DMS53 treated with DMSO at 0.1 percent for 48 hours (cell line): ENCODE measurements around the gene DYNLT1.
"Not testable (repeated sequence)": the region's sequence is repeated elsewhere in the genome, so short reads cannot be mapped to it uniquely, and the experiment has no call there.

Experiments
- DNase-seq: peaks from one replicate; lab custom pipeline; 2025; ENCODE audit not compliant: unreplicated experiment; lab: John Stamatoyannopoulos, UW

DYNLT1 gene

DNA sequence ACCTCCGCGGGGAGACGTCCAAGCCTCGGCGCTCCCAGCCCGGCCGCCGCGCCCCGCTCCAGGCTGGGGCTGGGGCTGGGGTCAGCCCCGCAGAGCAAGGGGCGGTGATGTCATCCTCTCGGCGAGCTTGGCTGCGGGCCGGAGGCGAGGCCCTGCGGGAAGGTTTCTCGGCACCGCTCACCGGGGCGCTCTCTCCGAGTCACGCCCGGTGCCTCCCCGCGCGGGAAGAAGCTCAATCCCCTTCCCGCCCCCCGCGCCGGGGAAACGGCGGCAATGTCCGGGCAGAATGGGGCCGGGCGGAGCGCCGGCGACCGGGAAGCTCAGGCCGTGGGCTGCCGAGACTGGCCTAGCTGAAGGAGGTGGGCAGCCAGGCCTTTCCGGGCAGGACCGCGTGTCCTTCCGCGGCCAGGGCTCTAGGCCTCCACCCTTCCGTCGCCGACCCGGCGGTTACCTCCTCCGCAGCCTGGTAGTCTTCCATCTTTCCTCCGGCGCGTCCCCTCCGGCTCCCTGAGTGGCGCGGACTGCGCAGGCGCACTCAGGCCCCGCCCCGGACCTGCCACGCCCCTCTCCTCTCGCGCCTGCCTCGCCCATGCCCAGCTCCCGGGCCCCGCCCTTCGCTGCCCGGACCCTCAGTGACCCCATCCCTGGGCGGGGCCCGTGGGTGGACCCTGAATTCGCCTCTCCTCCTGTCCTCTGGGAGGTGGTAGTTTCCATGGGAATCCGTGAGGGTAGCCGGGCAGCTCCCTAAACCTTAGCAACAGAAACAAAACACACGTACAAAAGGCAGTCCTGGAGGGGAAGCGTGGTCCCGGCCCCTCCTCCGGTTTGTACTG, at the start of gene DYNLT1:
Gene DYNLT1 (minus strand): TSS at position 513 of the 833 bp plus-strand sequence. CDS start 35 bp downstream, at position 478.
- DNase-seq = peak; percentile 76

DNA sequence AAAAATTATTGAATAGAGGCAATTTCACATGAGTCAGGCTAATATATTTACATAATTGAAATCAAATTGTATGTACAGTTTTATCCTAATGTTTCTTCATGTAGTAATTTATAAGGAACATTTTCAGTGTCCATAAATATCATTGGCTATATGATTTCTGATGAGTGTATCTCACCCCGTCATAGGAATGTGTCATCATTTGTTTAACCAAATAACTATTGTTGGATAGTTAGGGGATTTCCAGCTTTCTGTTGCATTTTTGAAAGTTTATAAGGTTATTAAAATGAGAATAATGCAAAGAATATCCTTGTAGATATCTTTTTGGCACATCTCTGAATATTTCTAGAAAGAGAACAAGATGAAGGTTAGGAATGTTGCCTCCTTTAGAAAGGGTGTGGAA, 44.3 kb upstream of the DYNLT1 start:
- DNase-seq = no peak

DNA sequence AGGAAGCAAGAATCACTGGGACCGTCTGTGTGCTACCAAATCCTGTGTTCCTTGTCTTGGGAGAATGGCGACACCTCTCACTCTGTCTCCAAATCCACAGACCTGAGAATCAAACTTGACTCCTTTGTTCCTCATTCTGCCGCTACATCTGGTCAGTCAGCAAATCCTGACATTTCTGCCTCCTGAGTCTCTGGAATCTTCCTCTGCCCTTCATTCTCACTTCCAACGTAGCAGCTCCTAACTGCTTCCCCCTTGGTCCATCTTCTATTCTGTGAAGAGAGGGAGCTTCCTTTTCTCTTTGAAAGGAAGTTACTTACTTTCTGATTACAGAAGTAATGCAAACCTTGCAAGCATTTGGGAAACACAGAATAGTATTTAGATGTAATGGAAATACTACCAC, 43.0 kb upstream of the DYNLT1 start:
- DNase-seq = no peak

- no peak for DNase-seq
Observed at GRCh38 chr6:158686791-158687381, 42.3 kb upstream of the DYNLT1 start.

DNA sequence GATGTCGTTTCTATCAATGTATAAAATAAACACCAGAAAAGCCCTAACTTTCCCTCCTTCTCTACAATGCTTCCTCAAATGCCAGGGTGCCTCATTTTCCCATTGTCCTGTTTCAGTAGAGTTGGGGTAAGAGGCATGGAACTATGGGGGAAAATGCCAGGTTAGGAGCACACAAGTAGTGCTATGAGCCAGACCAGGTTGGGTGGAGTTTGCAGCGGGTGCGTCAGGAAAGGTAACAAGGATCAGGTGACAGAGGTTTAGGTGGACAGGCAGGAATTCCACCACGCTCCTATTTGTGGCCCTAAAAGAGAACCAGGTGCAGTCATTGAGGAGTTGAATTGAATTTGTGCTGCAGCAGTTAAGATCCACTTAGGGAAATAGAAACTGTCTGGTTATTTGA, 41.8 kb upstream of the DYNLT1 start:
- DNase-seq = no peak

DNA sequence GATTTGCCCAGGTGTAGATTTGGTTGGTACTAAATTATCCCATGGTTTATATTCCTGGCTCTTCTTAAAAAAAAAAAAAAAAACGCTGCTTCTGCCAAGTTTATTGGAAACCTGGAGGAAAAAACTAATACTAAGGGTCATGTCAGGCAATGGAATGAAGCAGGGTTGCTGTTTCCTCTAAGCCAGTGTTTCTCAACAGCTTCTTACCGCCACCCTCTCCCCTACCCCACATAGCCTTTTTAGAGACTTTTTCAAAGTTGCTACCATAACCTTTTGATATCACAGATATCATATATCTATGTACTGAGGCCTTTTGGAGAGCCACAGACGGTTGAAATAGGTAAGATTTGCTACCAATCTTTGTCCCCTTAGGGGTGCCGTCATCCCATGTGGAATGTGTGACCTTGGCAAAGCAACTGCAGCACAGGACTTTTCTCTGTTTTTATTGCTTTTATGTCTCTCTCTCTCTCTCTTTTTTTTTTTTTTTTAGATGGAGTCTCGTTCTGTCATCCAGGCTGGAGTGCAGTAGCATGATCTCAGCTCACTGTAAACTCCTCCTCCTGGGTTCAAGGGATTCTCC, 40.3 kb upstream of the DYNLT1 start:
- no peak for DNase-seq

- no peak for DNase-seq
Observed at GRCh38 chr6:158684311-158684710, 39.8 kb upstream of the DYNLT1 start.

GRCh38 chr6:158680481-158680880, 35.9 kb upstream of the DYNLT1 start:
- DNase-seq = no peak

GRCh38 chr6:158680015-158680414, 35.5 kb upstream of the DYNLT1 start:
- DNase-seq = no peak

GRCh38 chr6:158677906-158678578, 33.5 kb upstream of the DYNLT1 start:
- DNase-seq = no peak

DNA sequence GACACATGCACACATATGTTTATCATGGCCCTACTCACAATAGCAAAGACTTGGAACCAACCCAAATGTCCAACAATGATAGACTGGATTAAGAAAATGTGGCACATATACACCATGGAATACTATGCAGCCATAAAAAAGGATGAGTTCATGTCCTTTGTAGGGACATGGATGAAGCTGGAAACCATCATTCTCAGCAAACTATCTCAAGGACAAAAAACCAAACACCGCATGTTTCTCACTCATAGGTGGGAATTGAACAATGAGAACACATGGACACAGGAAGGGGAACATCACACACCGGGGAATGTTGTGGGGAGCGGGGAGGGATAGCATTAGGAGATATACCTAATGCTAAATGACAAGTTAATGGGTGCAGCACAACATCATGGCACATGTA, 32.6 kb upstream of the DYNLT1 start:
- DNase-seq = not testable (repeated sequence)

GRCh38 chr6:158674342-158675131, 30.0 kb upstream of the DYNLT1 start:
- no peak for DNase-seq

- no peak for DNase-seq
Observed at GRCh38 chr6:158672726-158673125, 28.2 kb upstream of the DYNLT1 start.

GRCh38 chr6:158672119-158672518, 27.6 kb upstream of the DYNLT1 start:
- not testable (repeated sequence) for DNase-seq

- no peak for DNase-seq
Observed at GRCh38 chr6:158669145-158670035, 24.8 kb upstream of the DYNLT1 start.

DNA sequence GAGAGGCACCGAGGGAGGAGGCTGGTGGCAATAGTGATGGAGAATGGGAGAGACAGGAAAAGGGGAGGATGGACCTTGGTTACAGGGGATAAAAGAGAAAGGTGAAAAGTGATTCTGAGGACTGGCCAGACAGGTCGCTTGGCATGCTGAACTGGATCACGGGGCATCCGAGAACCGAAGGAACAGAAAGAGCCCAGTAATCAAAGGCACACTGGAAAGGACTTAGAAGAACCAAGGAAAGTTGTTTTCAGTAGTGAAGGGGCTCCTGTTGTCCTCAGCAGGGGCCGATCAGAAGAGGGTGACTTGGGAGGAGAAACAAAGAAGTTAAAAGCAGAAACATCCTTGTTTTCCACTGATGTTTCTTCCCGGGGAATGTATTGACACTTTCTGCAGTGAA, 24.2 kb upstream of the DYNLT1 start:
- no peak for DNase-seq

GRCh38 chr6:158667360-158667981, 22.9 kb upstream of the DYNLT1 start:
- no peak for DNase-seq

GRCh38 chr6:158666628-158667359, 22.3 kb upstream of the DYNLT1 start:
- no peak for DNase-seq

GRCh38 chr6:158665332-158665731, 20.8 kb upstream of the DYNLT1 start:
- no peak for DNase-seq
